ENCODE results near the gene NDUFB10.

Gene NDUFB10

DNA sequence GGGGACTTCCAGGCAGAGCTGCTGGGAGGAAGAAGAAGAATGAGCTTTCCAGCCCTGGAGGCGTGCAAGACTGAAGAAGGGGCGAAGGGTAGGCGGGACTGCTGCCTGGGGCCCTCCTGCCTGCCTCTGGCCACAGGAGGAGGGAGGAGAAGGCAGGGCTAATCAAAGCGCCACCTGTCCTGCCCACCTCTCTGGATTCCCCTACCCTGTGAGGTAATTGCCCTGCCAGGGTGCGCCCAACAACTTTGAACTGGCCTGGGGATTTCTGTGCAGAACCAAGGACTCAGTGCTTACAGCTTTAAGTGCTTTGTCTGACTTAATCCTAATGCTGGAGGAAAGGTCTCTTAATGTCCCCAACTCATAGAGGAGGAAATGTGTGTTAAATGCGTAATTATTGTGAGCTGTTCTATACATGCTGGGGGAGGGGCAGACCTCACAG, 22.1 kb downstream of the NDUFB10 start, which contains the start of gene NOXO1:
NOXO1 (minus strand) TSS at position 72 of the 439 bp plus-strand sequence. CDS start 290 bp downstream, outside the sequence.
- TF ChIP-seq, protein P1, sequence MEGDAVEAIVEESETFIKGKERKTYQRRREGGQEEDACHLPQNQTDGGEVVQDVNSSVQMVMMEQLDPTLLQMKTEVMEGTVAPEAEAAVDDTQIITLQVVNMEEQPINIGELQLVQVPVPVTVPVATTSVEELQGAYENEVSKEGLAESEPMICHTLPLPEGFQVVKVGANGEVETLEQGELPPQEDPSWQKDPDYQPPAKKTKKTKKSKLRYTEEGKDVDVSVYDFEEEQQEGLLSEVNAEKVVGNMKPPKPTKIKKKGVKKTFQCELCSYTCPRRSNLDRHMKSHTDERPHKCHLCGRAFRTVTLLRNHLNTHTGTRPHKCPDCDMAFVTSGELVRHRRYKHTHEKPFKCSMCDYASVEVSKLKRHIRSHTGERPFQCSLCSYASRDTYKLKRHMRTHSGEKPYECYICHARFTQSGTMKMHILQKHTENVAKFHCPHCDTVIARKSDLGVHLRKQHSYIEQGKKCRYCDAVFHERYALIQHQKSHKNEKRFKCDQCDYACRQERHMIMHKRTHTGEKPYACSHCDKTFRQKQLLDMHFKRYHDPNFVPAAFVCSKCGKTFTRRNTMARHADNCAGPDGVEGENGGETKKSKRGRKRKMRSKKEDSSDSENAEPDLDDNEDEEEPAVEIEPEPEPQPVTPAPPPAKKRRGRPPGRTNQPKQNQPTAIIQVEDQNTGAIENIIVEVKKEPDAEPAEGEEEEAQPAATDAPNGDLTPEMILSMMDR (IDR thresholded peaks at IDR 0.05; ENCODE audit: insufficient read depth, low read length) = no peak
- no peak for TF ChIP-seq SPI1 (IDR thresholded peaks at IDR 0.05; ENCODE audit: borderline replicate concordance, low read depth)
- TF ChIP-seq, protein P2, sequence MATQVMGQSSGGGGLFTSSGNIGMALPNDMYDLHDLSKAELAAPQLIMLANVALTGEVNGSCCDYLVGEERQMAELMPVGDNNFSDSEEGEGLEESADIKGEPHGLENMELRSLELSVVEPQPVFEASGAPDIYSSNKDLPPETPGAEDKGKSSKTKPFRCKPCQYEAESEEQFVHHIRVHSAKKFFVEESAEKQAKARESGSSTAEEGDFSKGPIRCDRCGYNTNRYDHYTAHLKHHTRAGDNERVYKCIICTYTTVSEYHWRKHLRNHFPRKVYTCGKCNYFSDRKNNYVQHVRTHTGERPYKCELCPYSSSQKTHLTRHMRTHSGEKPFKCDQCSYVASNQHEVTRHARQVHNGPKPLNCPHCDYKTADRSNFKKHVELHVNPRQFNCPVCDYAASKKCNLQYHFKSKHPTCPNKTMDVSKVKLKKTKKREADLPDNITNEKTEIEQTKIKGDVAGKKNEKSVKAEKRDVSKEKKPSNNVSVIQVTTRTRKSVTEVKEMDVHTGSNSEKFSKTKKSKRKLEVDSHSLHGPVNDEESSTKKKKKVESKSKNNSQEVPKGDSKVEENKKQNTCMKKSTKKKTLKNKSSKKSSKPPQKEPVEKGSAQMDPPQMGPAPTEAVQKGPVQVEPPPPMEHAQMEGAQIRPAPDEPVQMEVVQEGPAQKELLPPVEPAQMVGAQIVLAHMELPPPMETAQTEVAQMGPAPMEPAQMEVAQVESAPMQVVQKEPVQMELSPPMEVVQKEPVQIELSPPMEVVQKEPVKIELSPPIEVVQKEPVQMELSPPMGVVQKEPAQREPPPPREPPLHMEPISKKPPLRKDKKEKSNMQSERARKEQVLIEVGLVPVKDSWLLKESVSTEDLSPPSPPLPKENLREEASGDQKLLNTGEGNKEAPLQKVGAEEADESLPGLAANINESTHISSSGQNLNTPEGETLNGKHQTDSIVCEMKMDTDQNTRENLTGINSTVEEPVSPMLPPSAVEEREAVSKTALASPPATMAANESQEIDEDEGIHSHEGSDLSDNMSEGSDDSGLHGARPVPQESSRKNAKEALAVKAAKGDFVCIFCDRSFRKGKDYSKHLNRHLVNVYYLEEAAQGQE (IDR thresholded peaks at IDR 0.05; ENCODE audit: insufficient replicate concordance, low read depth) = no peak
- no peak for TF ChIP-seq POLR2AphosphoS5 (IDR thresholded peaks at IDR 0.05; ENCODE audit: low read depth)
- TF ChIP-seq GABPA (IDR thresholded peaks at IDR 0.05; ENCODE audit: low read depth) = no peak
- Histone ChIP-seq H3K27me3 (ENCODE audit: insufficient read depth, poor library complexity, severe bottlenecking) (peaks cover 29% of the 10 kb centered on the region), H3K27ac (replicated peaks) (no peak within 1 kb of the TSS), H3K4me3 (replicated peaks; ENCODE audit: insufficient read depth, low read length) (no peak within 1 kb of the TSS)
- DNase-seq (ENCODE audit: low read depth in 1 of 2, low spot score in 1 of 2) = no peak

DNA sequence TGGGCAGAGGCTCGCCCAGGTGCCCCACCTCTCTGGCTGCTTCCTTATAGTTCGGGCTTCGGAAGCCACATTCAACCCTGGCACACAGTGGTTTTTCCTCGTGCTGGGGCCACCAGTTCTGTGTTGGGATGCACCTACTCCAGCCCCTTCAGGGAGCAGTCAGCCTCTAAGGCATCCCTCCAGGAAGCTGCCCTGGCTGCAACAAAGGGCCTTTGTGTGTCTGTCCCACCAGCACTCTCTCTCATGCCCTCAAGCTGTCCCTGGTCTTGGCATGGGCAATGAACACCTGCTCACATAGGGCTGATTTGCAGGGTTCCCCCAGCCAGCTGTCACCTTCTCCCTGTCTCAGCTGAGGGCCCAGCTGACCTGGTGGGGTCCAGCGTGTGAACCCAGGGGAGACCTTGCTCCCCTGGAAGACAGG, 22.7 kb downstream of the NDUFB10 start:
- Histone ChIP-seq H3K4me3 (replicated peaks; ENCODE audit: insufficient read depth, low read length) (no peak overlapping the region), H3K27ac (replicated peaks) (no peak overlapping the region), H3K27me3 (ENCODE audit: insufficient read depth, poor library complexity, severe bottlenecking) (peaks cover 29% of the 10 kb centered on the region)
- no peak for DNase-seq (ENCODE audit: low read depth in 1 of 2, low spot score in 1 of 2)
- no peak for TF ChIP-seq GABPA (IDR thresholded peaks at IDR 0.05; ENCODE audit: low read depth)
- TF ChIP-seq, protein P1 (IDR thresholded peaks at IDR 0.05; ENCODE audit: insufficient read depth, low read length) = no peak
- TF ChIP-seq, protein P2 (IDR thresholded peaks at IDR 0.05; ENCODE audit: insufficient replicate concordance, low read depth) = no peak
- TF ChIP-seq POLR2AphosphoS5 (IDR thresholded peaks at IDR 0.05; ENCODE audit: low read depth) = no peak
- no peak for TF ChIP-seq SPI1 (IDR thresholded peaks at IDR 0.05; ENCODE audit: borderline replicate concordance, low read depth)

DNA sequence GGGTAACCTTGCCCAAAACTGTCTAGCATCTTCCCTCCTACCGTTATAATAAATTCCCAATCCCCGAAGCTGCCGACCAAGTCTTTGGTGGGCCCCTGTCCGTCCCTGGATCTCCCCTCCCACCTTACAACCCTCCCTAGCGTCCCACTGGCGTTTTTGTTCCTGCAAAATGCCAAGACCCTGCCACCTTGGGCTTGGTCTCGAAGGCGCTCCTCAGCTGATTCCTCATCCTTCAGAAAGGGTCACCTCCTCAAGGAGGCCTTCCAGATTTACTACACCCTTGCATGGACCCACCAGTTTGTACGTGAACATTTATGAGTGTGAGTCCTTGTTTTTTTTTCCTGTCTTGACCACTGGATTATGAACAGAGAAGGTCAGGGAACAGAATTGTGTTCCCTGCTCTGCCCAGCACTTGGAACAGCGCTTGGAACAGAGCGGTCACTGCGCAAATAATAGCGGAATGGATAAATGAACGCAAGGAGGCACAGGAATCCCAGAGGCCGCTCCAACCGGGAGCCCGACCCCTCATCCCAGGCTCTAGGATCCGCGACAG, 23.7 kb downstream of the NDUFB10 start:
- no peak for DNase-seq (ENCODE audit: low read depth in 1 of 2, low spot score in 1 of 2)
- TF ChIP-seq POLR2AphosphoS5 (IDR thresholded peaks at IDR 0.05; ENCODE audit: low read depth) (no peak), SPI1 (IDR thresholded peaks at IDR 0.05; ENCODE audit: borderline replicate concordance, low read depth) (no peak), GABPA (IDR thresholded peaks at IDR 0.05; ENCODE audit: low read depth) (no peak)
- TF ChIP-seq, protein P2 (IDR thresholded peaks at IDR 0.05; ENCODE audit: insufficient replicate concordance, low read depth) = no peak
- TF ChIP-seq, protein P1 (IDR thresholded peaks at IDR 0.05; ENCODE audit: insufficient read depth, low read length) = no peak
- no peak overlapping the region for H3K4me3 ChIP-seq (replicated peaks; ENCODE audit: insufficient read depth, low read length)
- H3K27ac ChIP-seq (replicated peaks) = no peak overlapping the region
- H3K27me3 ChIP-seq (ENCODE audit: insufficient read depth, poor library complexity, severe bottlenecking) = peaks cover 29% of the 10 kb centered on the region
